HG02623 (cell line): ENCODE measurements around the gene MYBPC1.

Source experiments
- ATAC-seq: cut with Tn5 transposase; IDR thresholded peaks from one replicate; pipeline ENCODE4 v1.9.1; 2021; ENCODE audit warnings: moderate library complexity; ENCODE audit not compliant: unreplicated experiment

Gene MYBPC1

DNA sequence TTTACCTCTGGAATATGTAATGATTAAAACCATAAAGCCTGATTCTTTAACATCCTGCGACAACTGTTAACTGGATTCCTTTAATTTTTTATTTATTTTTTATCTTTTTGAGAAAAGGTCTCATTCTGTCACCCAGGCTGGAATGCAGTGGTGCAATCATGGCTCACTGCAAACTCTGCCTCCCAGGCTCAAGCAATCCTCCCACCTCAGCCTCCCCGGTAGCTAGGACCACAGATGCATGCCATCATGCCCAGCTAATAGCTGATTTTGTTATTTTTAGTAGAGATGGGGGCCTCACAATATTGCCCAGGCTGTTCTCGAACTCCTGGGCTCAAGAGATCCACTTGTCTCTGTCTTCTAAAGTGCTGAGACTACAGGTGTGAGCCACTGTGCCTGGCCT is 3.7 kb downstream of the MYBPC1 start:
- no peak for ATAC-seq

DNA sequence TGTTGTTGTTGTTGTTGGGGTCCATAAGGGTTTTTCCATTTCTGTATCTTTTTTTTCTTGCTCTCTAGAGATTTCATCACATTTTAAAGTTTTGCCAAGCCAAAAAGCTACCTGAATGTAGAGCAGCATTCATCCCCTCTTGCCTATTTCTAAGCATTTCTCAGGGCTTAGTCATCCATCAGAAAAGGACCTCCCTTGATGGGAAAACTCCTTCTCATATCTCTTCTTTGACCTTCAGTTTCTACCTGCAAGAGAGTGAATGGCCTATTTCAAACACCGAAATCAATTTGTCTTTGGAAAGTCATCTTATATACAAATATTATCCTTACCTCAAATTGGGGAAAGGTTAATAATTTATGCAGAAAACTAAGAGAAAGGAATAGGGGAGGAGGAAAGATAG is 4.5 kb downstream of the MYBPC1 start:
- no peak for ATAC-seq

DNA sequence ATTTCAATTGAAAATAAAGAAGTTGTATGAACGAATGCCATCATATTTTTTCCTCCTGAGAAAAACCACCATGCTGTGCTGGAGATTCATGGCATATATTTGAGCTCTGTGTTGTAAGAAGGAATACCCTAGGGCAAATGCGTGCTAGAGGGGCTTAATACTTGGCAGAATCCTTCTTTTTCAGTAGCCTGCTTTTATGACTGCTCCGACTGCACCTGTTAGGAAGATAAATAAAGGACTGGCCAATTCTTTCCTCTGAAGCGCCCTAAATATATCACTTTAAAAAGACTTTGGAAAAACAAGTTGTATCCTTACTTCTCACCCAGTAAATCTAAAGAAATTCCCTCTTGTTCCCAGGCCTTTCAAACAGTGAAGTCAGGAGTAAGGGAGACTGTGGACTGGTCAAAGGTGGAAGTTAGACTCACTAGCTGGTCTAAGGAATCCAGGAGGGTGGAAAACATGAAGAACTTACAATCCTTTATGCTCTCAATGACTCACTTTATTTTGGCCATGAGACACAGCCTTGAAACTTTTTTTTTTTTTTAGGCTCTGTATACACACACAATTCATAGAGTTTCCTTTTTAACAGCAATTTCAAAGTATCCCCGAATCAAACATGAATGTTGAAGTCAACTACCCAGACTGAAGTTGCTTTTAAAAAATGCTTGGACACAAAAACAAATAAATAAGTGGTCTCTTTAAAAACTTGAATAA is 5.2 kb downstream of the MYBPC1 start:
- ATAC-seq, result no peak

DNA sequence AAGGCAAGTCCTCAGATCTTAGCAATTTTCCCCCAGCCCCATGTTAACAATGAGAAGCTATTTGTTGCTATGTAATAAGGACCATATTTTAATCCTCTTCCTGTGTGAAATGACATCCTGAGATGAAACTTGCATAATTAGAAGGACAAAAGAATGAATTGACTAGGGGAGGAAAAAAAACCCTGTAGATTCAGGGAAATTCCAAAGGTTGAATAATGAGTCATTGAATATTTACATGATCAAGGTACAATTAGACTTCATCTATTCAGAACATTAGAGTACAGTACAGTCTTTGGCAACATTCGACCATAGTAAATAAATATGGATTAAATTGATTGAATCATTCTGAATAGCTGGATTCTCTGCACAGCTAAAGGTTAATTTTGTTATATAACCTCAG is 9.4 kb downstream of the MYBPC1 start:
- no peak for ATAC-seq

DNA sequence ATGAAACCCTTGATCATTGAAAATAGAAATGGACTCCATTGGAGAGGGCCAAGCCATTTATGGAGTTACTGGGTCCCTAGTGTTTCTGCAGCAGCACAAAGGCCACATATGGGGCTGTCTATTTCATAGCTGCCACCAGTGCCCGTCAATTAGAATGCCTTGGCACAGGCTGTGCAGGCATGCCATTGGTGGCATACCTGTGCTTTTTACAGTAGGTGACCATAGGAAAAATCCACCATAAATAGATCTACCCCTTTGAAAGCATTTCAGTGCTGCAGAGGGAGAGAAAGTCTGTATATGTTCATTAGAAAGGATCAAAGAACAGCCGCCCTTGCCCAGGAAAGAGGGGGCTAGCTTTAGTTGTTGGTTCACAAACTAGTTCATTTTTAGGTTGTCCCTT is 13.1 kb downstream of the MYBPC1 start:
- no peak for ATAC-seq

DNA sequence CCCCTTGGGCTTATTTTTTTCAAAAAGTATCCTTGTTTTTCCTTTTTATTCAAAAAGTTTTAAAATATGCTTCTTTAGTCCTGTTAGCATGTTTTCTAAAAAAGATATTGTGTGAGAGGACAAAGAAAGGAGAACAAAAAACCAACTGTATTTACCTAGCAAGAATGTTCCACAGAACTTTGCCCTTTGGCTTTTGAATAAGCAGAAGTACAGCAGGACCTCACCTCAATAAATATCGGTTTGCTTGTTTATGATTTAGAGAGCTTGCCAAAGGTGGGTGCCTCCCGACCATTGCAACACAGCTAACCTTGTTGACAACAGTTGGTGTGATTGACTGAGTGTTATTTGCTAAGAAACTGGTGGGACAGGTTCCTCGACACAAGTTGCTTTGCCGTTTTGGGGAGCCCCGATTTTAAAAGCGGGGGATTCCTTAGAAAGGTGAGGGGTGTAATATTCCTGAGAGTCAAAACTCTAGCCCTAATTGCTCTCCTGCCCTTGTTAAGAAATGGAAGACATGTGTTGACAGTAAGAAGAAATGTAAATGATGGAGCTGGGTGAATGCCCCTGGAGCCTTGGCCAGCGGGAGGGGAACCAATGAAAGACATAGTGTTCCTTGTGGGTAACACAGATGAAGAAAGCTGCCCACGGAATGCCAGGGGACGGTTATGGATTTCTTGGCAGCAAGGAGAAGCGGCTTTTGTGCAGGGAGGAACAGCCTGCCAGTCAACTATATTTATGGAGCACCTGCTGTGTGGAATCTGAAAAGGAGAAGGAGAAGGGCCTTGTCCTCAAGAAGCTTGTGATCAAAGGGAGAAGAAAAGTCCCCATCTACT is 13.7 kb downstream of the MYBPC1 start:
- no peak for ATAC-seq

DNA sequence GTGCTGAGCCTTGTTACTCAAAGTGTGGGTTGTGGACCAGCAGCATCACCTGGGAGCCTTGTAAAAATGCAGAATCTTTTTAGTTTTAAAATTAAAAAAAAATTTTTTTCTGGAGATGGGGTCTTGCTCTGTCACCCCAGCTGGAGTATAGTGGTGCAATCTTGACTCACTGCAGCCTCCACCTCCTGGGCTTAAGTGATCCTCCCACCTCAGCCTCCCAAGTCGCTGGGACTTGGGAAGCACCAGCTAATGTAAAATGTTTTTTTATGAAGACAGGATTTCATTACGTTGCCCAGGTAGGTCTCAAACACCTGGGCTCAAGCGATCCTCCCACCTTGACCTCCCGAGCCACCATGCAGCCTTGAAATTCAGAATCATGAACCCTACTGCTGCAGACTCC is 14.4 kb downstream of the MYBPC1 start:
- no peak for ATAC-seq

DNA sequence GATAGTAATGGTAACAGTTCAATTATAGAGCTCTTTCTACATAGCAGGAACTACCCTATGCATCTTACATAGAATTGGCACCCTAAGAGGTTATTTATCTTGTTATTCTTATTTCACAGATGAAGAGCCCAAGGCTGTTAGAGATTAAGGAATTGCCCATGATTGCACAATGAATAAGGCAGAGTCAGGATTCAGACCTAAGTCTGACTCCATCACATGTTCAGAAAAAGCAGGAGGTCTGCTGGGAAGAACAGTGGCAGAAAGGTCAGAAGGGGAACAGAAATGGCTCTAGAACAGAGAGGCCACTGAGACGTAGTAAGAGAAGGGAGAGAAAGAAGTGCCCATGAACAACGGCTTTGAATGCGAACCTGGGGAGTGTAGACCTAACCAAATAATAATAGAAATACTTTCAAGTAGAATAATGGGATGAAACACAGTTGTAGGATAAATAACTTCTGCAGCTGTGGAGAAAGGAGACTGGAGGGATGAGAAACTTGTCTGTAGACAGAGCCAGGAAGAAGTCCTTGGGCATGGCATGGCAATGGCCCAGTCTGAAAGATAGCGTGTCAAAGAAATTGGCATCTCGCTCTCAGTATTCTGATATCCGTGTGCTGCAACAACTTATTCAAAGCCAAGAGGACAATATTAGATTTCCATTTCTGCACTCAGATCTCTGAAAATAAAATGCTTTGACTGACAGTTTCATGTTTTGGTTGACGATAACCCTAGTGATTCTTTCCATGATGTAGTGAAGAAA is 17.6 kb downstream of the MYBPC1 start:
- ATAC-seq, result no peak

DNA sequence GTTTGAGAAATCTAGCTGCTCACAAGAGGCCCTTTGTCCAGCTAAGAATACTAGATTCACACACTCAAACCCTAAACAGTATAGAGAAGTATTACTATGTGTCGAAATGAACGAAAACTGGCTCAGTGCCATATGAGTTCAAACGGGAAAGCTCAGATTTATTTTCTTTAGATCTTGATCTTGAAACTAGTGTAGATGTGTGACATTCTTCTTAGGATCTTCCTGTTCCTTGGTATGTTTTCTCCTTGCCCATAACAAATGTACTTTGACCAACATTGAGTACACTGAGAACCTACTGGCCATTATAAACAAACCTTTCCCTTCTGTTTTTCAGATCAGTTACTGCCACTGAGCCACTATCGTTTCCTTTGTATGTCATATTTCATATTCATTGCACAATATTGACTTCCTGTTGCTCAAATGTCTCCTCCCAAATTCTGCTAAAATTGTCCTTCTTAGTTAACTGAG is 21.3 kb downstream of the MYBPC1 start:
- no peak for ATAC-seq

DNA sequence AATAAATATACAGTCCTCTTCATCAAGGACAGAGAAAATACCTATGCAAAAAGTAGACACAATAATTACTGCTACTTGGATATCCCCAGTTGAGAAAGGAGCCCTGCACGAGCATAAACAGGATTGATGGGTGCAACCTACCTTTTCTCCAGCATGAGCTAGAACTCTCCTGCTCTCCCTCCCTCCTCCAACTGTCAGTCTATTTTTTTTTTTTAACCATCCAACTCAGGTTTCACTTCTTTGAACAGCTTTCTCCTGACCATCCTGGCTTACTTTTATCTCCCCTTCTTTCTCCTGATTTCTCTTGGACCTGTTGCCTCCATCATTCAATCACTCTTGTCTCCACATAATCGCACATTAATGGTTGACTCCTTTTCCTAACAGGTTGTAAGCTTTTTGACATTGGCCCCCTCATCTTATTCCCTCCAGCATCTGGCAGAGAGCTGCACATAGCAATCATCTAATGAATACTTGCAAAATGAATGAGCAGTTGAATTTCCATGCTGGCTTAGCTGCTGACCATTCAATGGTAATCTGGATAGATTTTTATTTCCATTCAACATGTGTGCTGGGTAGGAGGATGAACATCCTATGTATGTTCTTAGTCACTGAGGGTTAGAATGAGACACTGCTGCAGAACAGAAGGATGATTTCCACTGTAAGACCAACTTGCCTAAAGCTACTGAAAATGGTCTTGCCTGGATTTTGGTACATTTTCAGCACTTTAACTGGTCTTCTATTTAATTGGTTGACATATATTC is 24.4 kb downstream of the MYBPC1 start:
- no peak for ATAC-seq

DNA sequence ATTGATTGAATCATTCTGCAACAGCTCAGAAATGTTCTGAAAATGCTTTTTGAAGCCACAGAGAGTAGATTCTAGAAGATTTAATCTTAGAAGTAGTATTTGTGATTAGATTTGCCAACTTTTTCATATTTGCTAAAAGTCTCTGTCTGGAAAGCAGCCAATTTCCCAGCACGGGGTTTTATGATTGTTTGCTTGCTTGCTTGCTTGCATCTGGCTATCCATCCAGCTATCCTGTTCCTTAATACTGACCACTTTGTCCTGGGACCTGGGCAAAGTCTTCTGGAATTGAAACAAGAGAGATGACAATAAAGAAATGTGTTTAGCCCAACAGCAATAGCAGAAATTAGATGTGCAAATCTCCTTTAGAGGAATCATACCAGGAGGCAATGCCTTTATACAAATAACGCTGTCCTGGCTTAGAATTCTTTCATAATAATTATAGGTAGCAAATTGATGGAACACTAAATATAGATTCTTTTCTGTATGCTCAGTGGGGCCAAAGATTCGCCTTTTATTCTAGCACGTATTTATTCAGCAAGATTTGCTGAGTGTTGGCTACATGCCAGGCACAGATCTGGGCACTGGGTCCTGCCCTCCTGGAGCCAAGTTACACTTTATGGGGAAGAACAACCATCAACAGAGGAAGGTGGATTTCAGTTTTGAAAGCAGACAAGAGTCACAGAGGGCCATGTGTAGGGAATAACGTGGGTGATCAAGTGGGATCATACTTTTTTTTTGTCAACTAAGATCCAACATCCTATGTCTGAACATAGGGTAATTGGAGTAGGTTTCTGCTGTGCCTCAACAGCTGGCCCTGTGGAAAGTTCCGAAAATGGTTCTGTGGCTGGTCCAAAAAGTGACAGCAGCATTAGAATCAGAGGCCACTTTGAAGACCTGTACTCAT is 25.3 kb downstream of the MYBPC1 start:
- ATAC-seq, result no peak

DNA sequence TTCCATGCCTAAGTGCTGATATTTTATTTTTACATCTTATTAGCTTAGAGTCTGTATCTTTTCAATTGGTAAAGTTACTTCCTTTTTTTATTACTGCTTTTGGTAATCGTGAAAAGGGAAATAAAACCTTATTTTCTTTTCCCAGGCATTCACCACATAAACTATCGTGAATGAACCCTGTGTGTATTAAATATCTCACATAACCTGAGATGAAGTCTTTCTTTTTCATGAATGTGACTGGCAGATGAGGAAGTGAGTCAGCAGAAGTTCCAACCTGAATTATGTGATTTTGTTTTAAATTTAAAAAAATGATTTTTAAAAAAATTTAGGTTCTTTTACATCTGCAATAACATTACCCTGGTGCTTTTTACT is 26.0 kb downstream of the MYBPC1 start:
- ATAC-seq, result no peak

DNA sequence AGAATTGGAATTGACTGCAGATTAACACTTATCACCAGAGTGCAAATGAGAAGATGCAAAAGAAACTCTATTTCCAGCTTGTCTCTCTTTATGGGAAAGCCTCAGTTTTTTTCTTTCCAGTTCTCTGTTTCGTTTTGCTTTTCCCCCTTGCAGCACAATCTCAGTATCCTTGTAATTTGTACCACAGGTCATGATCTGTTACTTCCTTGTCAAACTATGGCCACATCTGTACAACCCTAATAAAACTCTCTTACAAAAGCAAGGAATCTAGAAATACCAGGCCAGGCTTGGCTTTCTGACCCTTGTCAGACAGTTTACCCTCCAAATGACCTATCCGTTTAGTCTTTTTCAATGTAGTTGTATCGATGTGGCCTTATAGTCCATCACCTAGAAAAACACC is 33.9 kb downstream of the MYBPC1 start:
- ATAC-seq, result no peak

DNA sequence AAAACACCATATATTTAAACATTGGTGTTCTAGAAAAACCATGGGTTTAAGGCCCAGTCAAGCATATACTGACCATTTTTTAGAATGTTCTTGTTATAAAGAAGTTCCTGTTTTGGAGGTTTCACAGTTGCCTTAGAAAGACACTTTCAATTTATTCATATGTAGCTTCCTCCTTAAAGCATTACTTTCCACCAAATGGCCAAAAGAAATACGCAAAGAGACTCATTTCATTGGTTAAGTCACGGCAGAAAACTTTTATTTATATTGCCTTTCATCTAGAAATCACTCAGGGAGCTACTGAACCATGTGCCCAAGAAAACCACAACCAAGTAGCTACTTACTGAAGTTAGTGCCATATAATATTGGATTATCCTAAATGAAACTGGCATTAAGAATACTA is 40.0 kb downstream of the MYBPC1 start:
- peak; percentile 96 for ATAC-seq

DNA sequence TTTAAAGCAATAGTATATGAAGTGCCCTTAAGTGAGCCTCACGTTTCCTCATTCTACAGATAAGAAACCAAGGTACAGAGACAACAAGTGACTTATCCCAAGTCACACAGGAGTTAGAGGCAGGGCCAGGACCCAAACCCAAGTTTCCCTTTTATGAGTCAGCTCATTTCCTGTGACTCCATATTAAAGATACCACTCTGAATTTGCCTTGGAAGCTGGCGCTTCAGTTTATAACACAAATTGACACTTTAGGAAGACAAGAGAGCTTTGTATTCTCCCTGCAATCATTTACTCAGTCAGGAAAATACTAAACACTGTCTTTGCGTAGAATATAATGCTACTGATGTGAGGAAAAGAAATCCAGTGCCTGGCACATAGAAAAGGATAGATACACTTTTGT is 43.2 kb downstream of the MYBPC1 start:
- ATAC-seq, result no peak

DNA sequence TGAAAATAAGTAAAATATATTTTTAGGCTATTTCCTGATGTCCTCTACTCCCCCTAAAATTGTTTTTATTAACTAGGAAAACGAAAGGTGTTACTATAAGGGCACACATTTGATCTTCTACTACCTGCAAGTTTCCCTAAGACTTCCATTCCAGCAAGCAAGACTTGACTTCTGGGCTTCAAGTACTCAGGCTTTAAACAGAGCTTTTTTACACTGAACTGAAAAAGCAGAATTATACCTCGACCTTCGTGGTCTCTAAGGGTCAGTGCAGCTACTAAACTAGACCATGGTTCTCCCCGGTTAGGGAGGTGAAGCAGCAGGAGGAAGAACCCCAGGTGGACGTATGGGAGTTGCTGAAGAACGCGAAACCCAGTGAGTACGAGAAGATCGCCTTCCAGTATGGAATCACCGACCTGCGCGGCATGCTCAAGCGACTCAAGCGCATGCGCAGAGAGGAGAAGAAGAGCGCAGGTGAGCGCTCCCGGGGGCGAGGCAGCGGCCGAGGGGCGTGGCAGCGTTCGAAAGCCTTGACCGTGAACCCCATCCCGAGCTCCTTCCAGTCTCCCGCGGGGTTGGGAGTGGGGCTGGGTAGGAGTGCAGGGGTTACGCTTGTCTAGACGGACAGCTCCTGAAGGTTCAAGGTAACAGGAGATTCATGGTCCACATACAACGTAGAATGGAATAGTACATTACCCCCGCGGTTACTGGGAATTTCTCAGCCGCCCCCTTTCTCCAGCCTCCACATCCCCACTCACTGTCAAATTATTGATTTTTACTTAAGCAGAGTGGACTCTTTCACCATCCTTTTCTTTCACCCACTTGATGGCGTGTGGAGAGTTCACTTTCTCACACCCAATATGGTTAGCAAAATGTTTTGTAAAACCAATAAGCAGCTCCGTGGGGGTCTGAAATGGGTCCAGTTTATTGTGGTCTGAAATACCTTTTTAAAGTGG is 47.6 kb downstream of the MYBPC1 start:
- no peak for ATAC-seq

DNA sequence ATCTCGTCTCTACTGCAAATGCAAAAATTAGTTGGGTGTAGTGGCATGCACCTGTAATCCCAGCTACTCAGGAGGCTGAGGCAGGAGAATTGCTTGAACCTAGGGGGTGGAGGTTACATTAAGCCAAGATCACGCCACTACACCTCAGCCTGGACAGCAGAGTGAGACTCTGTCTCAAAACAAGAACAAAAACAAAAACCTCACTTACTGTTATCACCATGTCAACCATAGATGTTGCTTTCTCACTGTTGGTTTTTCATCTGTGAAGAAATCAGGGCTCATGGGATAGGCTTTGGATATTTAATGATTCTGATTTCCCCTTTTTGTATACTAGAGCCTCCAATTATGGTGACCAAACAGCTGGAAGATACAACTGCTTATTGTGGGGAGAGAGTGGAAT is 52.9 kb downstream of the MYBPC1 start:
- no peak for ATAC-seq

DNA sequence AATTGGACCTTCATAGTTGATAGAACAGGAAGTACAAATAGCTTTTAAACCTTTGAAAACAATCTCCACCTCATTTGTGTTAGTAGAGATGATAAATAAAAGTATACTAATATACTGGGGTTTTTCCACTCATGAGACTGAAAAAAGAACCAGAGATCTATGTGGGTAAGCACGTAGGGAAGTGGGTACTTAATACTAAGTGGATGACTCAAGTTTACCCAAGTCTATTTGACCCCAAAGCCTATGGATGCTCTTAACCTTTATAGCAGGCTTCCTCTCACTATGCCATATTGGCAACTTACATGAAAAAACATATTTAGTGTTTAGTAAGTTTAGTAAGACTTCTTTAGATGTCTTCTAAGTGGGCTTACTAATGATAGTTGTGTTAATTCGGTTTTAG is 53.4 kb downstream of the MYBPC1 start:
- ATAC-seq, result no peak
